ENCODE results near the gene MINPP1.

- TF ChIP-seq REST (IDR thresholded peaks at IDR 0.05), result peak; percentile 17
- TF ChIP-seq TAF1 (conservative IDR thresholded peaks at IDR 0.05), result no peak
- TF ChIP-seq HNF4G (IDR thresholded peaks at IDR 0.05), result peak; percentile 42
- TF ChIP-seq CTCF (IDR thresholded peaks at IDR 0.05; ENCODE audit: low read depth, low read length, missing input control), result no peak
- no peak for TF ChIP-seq YY1 (IDR thresholded peaks at IDR 0.05)
- TF ChIP-seq RXRA (IDR thresholded peaks at IDR 0.05), result peak; percentile 27 to 33
- no peak for TF ChIP-seq FOXA1 (IDR thresholded peaks at IDR 0.05)
- peak in 1 of 2 donors; percentile 27 for TF ChIP-seq JUND (IDR thresholded peaks at IDR 0.05)
- TF ChIP-seq GABPA (IDR thresholded peaks at IDR 0.05 in 1 of 2, conservative IDR thresholded peaks at IDR 0.05 in 1 of 2), result no peak
- peak in 1 of 2 donors; percentile 15 for TF ChIP-seq RAD21 (IDR thresholded peaks at IDR 0.05)
- TF ChIP-seq ZBTB33 (IDR thresholded peaks at IDR 0.05), result no peak
Observed at GRCh38 chr10:87578842-87579401, 74.2 kb downstream of the MINPP1 start.

All from liver (tissue), 3 donors.